HG03280 (cell line): ENCODE data around the gene ADAMTS9.

Experiments used
- ATAC-seq: cut with Tn5 transposase; IDR thresholded peaks from one replicate; pipeline ENCODE4 v1.9.1; 2021; ENCODE audit warnings: mild to moderate bottlenecking, moderate library complexity; ENCODE audit not compliant: unreplicated experiment

Gene ADAMTS9

DNA sequence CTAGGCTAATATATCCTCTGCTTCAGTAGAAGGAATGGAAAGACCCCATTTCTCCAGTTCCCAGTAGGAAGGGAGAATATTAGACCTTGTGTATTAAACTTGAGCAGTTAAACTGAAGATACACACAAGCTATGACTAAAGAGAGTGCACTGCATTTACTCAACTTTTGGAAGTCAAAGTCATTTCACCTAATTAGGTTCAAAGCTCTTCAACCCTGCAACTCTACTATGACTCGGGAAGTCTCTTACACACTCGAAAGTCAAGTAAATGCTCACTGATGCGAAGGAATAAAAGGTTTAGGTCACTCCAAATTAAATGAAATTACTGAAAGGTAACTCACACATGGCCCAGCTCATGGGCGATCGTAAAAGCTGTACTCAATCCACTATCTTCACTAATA, 33.8 kb downstream of the ADAMTS9 start:
- no peak for ATAC-seq

DNA sequence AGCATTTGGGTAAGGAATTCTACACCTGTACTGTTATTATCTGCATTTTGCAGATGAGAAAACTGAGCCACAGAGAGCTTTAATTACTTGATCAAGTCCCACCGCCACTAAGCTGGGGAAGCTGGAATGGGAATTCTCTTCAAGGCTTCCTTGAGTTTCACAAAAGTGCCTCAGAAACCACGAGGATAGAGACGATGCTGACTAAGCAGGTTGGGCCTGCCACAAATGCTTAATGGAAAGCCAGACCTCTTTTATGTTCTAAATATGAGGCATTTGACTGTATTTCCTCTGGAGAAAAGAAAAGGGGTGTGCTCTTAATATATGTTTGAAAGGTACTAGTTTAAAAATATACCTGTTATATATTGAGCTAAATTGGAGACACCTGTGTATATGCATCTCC, 34.7 kb downstream of the ADAMTS9 start:
- ATAC-seq, result no peak

DNA sequence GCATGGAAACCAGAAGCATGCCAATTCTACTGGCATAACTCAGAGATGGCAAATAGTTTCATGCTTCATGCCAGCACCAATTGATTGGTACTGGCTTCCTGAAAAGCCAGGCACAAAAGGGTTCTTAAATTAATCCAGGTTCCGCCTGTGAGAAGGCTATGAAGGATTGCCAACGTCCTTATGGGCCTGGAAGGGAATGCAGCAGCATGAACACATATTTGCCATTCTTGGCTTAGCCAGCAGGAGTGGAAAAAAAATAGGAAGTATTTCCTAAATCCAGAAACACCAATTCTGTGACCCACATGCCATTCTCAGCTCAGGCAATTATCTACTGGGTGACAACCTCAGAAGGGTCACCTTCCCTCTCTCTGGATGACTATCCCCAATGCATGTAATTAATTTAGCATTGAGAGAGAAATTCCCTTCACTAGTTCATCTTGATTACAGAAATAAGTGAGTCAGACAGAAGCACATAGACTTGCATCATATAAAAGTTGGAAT, 36.0 kb downstream of the ADAMTS9 start:
- no peak for ATAC-seq

DNA sequence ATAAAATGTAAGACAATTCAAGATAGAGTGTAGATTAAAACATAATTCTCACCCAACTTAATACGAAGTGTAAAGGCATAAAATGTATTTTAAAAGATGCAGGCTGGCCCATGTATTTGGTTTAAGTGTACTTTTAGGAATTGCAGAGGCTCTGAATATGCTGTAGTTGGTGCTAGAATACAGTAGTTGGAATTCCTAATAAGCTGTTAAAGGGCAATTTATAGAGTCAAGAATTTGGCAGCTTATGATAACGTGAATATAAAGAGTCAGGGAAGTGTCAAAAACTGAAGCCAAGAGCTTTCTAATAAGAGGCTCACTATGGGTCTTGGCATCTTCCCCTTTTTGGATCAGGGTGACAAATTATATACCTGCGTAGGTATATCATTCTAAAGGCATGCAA, 36.5 kb downstream of the ADAMTS9 start:
- ATAC-seq, result no peak

DNA sequence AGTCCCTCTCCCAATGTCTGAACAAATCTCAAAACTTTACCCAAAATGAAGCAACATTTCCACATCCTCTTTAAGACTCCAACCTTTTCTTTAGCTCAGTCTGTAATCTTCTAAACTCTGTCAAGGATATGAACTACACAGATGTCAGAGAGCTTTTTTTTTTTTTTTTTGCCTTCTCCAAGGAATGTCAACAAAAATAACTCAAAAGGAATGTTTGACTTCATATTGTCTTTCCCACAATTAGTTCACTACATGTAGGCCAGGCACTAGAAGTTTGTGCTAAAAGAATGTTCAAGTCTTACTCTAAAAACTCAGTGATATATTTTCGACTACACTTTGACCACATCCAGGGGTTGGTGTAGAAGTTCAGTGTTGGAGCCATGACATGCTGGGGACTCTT, 37.1 kb downstream of the ADAMTS9 start:
- ATAC-seq, result no peak

DNA sequence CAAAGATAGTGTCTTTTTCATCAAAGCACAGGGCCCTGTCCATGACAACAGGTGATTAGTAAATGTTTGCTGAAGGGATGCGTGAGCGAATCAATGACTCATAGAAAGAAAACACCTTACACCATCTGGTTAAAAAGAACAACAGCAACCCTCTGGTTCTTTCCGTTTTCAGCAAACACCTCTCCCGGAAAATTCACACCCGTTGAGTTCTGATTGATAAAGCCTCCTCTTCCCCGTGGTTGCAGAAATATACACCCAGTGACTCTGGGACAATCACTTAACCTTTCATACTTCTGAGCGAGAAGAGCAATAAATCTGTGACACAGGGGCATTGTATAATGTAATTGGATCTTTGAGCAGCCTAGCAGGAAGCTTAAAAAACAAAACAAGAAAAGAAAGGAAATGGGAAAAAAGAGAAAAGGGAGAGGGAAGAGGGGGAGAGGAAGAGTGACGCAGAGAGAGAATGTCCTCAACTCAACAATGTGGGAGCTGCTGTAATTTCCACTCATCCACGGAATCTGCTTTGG, 37.6 kb downstream of the ADAMTS9 start:
- ATAC-seq, result no peak

DNA sequence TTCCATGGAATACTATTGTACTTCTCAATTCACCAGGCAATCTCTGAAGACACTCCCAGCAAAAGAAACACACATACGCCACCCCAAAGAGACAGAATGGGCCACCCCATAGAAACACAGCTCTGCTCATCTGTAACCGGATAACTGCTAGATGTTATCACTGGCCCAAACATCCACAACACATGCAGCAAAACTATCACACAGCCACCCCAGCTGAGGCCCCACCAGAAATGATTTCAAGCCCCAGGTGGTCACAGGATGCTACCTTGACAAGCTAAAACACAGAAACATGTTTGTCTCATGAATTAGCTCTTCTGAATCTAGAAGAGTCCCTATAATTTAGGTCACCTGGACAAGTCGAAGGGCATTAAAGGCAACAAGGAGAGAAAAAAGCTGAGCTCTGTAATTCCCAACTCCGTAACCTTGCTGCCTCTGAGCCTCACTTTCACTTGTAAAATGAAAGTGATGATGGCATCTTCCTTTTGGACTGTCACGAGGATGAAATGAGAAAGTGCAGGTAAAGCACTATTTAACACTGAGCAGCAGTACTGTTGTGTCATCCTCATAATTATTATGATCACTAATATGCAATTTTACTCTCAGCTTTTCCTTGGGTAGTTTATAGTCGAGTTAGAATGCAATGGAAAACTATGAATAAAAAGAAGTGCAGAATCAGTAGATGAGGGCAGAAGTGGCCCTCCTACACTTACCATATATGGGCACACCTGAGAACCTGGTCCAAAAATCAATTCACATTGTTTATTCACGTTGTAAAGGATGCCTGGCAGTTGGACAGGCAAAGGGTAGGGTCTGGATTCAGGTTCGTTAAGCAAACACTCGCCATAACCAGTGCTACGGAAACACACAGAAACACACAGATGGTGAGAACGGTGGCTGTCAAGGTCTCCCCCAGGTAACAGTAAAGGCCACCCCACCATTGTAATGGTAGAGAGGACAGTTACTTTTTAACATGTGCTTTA, 38.6 kb downstream of the ADAMTS9 start:
- no peak for ATAC-seq

DNA sequence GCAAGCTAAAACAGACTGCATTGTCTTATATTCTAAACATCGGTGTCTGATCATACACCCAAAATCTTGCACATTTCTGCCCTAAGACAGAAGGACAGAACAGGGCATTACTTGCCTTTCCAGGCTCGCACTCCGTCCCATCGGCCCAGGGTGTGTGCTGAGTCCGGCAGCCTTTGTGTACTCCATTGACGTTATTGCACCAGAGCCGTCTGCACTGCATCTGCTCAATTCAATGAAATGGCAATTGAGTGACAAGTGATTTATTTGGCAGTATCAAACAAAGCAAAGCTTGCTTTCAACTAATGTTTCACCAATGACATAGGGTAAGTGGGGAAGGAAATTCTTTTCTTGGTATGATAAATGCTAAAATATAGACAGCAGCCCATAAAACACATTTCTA, 40.0 kb downstream of the ADAMTS9 start:
- ATAC-seq, result no peak

DNA sequence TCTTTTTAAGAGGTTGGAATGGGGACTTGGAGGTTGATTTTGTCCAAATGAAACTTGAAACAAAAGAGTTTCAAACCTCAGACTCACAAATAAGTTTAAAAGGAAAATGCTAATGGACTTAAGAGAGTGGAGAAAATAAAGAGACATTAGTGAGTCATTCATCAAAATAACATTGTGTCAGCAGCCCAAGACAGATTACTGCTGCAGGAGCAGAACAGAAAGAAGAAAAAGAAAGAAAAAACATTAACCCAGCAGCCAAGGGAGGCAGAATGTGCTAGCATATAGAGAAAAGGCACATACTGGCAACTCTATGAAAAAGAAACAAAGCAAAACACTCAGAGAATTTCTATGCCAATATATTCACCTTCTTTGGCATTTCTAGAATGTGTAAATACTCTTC, 42.6 kb downstream of the ADAMTS9 start:
- no peak for ATAC-seq

DNA sequence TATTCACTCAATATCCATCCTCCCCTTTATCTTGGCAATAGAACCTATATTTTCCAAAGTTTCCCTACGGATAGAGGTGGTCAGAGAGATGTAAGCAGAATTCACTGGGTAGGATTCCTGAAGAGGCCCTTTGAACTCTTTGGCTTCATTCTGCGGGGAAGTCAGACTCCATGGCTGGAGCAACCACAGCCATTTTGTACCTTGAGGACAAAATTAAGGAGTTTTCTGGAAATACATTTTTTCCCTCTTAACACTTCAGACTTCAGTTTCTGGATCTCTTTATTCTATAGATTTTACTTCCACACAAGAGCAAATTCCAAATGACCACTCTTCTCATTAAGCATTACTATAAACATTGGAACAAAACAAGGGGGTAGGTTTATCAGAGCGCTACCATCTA, 43.3 kb downstream of the ADAMTS9 start:
- no peak for ATAC-seq

DNA sequence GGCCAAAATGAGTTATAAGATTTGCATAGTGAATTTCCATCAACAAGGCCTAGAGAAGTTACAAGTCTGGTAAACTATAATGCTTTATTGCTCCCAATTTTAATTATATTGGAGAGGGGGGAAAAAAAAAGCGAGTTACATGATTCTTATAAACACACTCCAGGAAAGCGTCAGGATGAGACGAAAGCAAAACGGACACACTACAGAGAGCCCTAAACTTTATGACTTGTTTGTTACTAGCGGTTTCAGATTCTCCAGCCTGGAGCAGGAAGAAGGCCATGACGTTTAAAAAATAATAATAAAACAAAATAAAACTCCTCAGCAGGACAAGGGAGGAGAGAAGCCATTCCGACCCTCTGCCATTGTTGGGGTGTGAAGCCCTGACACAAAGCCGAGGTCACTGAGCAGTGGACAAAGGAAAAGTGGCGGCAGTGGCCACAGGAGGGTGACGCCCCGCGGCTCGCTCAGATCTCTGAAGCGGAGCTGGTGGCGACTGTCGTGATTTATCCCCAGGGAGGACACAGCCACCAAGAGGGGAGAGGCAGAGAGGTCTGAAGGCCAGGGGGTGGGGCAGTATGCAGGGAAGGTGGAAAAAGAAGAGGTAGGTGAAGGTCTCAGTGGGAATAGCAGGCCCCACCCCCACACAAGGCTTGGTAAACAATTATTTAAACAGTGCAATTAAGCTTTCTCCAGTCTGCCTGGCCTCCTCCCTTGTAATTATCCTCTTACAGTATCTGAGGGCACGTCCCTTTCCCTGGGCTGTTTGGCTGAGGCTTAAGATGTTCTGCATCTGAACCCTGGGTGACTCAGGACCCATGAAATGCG, 45.3 kb downstream of the ADAMTS9 start:
- no peak for ATAC-seq

DNA sequence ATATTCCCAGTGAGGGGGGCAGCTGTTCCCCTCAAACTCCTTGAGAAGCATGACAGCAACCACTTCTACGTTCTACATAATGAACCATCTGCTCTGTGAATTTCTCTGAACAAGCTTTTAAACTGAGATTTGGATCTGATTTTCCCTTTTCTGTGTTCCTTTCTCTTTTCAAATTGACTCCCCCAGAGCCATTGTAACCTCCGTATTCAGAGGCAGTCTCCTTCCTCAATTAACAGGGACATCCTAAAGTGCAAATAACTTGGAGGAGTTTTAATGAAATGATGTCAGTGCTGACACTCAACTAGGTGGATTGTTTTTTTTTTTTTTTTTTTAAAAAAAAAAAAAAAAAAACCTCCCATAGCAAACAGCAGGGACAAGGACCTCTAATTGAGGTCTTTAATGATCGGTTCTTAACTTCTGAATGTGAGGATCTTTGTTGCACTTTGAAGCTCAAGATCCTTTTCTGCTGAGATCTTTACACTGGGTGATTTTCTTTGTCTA, 48.8 kb downstream of the ADAMTS9 start:
- no peak for ATAC-seq

DNA sequence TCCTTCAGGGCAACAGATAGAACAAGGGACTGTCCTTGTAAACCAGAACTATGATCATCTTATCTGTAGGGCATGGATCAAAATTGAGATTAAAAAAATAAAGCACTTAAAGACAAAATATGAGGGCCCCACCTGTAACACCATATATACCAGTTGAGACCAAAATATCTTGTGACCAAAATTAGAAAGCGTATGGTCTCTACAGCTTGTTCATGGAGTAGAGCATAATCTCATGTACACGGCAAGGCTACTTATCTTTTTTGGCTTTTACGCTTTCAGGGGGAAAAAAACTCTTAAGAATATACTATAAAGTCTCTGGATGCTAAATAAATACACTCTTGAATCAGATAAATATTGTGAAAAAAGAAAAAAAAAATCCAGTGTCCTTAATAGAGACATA, 49.3 kb downstream of the ADAMTS9 start:
- ATAC-seq, result no peak

DNA sequence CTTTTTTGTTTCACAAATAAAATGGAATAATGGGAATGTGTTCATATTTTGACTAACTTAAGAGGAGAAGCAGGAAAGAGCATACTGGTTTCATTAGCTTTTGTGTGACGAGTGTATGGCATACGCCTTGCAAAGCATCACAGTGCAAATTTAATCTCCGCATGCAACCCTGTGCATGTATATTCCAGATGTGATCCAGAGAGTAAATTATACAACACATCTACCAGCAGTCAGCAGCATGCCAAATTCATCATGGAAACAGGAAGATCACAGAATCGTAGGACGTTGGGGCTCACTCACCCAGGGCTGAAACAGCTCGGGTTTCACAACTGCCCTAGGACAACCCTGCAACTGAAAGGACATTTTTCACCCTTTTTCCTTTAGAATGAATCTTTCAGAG, 53.4 kb downstream of the ADAMTS9 start:
- no peak for ATAC-seq

DNA sequence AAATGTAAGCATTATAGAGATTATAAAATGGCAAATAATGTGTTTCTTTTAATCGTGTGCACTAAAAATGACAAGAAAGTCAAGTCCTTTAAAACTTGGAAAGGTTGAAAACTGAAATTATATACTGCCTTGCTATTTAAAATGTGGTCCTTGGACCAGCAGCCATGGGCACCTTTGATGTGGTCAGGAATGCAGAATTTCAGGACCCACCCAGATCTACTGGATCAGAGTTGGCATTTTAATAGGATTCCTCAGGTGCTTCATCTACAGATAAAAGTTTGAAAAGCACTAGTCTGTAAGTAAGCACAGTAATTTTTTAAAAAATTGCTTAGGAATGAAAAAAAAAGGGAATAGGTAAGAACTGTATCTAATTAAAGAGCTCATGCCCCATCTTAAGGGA, 55.8 kb downstream of the ADAMTS9 start:
- no peak for ATAC-seq

DNA sequence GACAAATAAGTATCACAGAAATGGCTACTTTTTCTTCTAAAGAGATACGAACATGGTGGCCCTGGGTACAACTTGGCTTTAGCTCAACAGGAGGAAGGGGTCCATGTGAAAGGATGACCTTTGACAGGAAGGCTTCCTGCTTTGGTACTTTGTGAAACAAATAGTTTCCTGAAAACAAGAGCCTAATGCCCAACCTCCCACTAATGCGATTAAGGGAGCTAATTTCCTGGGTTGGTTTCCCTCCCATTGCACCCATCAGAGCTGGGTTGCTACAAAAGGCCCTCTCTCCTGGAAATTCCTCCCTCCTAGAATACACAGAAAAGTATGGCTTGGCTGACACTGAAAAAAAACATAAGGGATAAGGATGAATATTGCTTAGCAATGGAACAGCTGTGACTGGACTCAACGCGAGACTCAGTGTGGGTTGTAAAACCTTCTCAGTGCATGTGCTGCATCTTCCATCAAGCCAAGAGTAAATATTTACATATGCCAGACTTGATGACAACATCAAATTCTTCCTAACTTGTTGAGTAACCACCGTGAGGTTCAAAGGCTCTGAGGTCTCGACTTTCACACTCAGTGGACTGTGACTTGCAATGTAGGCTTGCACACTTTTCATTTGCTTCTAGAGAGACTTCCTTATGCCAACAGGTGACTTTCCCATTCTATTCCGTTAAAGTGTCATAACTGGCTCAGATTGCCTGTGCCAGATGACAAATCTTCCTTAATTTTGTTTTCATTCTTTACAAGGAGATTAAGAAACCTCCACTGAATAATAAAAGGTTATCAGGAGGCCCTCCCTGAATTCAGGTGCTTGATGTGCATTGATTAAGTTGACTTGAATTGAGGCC, 60.1 kb downstream of the ADAMTS9 start:
- ATAC-seq, result no peak

DNA sequence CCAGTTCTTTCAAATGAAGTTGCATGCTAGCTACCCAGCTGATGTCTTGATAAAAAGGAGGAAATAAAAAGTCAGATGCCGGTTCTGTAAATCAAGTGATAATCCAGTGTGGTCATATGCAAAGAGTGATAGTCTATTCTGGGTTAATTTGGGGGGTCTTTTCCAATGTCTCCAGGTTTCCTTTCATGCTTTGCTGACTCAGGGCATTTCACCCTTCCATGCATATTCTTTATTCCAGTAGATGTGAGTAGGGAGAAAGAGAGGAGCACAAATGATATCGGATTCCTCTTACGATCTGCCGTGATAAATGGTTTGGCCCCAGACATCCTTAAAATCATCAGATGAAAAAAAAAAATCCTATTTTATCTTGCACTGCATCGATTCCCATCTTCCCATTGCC, 60.8 kb downstream of the ADAMTS9 start:
- ATAC-seq, result no peak

DNA sequence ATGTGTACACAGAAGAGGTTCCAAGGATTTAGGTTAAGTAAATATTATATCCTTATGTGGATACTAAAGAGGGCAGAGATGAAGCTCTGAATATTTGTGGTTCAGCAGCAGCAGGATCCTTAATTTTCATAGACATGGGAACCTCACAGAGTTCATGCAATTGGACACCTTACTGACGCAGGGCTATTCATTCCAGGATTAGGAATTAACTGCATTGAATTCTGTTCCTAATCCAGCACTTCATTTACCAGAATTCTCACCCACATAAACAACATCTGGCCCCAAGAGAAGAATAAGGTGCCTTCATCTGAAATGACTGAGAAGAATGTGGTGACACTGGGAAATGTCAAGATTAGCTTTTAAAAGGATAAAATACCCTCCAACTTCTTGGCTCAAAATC, 62.4 kb downstream of the ADAMTS9 start:
- no peak for ATAC-seq

DNA sequence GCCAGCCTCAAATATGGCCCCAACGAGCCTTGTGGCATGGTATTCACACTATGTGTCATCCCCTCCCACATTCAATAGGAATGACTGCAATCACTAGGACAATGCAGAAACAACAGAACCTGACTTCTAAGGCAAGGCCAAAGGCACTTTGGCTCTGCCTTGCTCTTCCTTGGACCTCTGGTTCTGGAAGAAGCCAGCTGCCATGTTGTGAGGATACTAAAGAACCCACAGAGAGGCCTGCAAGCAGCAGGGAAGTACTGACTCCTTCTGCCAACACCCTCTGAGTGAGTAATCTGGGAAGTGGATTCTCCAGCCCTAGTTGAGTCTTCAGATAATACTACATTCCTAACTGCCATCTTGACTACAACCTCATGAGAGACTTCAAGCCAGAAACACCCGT, 64.7 kb downstream of the ADAMTS9 start:
- ATAC-seq, result no peak

DNA sequence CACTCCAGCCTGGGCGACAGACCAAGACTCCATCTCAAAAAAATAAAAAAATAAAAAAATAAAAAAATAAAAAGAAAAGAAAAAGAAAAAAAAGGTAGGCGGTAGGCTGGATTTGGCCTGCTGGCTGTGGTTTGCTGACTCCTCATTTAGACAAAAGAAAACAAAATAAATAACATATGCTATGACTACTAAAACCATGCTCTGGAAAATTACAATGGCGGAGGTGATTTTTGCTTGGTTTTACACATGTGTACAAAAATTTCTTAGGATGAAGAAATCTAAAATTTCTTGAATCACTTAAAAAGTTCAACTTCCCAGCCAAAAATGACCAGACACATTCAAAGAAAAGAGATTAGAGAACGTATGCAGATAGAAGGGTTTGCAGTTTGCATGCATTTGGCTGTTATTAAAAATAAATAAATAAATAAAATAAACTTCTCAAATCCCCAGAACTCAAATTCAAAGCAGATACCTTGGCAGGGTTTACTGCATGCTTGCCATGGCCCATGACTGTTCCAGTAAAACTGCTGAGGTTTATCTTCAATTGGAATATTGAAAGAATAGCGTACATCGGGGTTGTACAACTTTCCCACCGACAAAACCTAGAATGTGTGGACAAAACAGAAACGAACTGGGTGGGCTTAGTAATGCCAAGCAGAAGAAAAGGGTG, 65.9 kb downstream of the ADAMTS9 start:
- ATAC-seq, result no peak
